Ureter (tissue), 1 donor: ENCODE results near the gene CTTNBP2. TPM values are rescaled to one million over a fixed set of nuclear protein-coding genes. Genes with fewer than 3 reads are reported as not detected.

Experiments used
- DNase-seq: peaks from one replicate; pipeline ENCODE4 v3.0.0-alpha.2; 2020; ENCODE audit warnings: low spot score
- total RNA-seq: library from RNA; stranded (reverse); gene quantifications from one replicate; pipeline ENCODE4 v1.2.4, GENCODE V29; 2023
- donor health status: DM: yes; HTN: yes; CAD: no.

CTTNBP2 gene
- total RNA-seq, 1 donor from 2014 or later: 16.6 TPM

DNA sequence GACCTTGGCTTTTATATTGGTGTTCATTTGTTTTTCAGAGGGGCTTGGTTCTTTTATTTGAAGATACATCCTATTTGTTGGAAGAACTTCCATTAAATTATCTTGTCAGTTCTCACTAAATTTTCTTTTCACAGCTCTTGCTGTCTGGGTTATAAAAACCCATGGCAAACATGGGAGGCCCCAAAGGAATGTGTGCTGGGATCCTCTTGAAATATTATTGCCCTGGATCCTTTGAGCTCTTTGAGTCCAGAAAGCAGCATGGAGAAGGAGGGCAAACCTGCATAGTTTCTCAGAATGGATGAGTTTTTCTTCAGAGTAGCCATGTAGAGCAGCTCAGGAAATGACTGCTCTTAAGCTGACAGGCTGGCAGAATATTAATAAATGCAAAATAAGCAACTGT is 187.4 kb downstream of the CTTNBP2 start:
- no peak for DNase-seq

DNA sequence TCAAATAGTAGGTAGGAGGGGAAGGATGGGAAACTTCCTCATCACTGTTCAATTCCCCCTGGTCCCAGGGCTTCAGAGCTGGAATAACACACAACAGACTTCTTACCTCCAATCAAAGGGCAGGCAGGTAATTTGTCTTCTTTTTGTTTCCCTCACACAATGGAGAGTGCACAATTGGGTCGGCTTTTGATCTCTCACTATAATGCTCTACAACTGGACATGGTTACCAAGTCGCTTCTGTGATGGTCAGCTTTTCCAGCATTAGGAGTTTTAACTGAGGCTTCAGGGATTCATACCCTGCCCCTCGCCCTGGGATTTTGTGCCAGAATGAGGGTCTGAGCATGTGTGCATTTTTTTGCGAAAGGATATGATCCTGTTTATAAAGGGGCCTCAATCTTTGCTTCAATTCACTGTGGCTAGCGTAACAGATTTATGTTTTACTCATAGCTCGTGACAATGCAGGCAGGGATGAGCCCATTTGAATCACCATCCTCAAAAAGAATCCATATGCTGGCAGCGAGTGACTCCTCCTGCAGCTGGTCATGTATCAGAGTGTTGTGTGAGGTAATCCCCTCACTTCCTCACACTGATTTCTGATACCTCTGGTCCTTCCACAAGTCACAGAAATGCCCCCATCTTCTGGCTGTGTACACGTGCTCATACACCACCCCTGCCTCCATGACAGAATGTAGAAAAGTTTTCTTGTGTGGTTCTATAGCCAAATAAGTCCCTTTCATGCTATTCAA is 189.6 kb downstream of the CTTNBP2 start:
- DNase-seq: no peak

DNA sequence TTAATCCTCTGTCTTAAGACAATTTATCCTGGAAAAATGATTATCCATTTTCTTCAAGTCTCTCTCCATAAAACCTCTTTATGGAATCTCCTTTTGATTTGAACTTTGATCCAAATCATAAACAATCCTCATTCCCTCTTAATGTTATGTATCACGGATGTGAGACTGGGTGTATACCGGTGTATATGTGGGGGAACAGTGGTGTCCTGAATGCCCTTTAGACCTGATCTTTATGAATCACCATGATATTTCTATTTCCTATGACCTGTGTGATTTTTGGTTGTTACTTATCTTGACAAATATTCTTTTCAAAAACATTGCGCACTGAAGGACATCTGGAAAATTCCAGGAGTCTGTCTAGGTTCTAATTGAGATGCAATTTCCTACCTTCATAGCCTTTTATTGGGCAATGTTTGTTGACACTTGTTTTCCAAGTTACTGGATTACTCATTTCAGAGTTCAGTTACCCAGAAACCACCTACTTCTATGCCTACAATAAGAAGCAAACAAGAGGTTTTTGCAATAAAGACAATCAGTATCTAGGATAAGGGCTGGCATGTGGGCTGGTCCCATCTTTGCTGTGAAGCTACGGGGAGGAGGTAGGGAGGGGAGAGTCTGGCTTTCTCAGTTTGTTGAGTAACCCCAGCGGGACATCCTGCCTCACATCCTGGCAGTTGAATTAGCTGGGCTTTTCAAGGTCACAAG is 190.4 kb downstream of the CTTNBP2 start:
- DNase-seq: no peak

DNA sequence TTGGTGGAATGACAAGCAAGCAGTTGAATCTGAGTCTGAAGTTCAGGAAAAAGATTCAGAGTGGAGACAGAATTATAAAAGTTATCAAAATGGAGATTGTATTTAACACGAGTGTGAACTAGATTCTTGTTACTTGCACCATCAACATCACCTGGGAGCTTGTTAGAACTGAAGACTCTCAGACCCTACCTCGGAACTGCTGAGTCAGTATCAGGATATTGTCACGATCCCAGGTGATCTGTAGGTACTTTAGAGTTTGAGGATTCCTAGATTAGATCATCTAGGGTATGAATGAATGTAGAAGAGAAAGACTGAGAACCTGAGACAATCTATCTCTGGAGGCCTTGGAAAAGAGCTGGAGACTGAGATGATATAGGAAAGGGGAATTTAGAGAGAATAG is 194.1 kb downstream of the CTTNBP2 start:
- DNase-seq: no peak

DNA sequence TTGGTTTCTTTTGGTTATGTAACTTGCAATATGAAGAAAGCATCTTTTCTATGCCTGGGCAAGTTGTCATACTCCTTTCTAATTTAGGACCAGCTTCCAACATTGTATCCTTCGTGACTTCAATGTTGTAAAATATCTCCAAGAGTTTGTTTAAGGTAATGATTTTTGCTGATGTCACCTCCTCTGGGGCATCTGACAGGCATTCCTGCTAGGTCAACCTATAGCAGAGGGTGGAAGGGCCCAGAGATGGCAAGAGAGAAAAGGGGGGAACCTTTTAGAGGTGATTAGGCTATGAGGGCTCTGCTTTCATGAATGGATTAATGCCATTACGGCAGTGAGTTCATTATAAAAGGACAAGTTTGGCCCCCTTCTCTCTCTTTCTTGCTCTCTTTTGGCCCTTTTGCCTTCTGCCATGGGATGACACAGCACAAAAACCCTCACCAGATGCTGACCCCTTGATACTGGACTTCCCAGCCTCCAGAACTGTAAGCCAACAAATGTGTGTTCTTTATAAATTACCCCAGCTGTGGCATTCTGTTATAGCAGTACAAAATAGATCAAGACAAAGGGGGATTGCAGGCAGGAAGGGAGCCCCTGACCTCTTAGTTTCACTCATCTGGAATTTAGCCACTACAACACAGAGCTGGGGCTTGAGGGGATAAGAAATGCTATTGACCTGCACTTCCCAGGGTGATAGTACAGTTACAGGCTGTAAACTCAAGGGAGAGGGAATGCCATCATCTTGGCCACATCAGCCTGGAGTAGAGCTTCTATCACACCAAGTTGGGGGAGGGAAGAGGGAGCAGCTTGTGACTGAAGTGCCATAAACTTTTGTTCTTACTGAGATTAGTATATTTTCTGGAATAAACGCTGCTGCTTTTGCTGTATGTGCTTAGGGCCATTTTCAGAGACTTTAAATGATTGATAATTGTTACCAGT is 197.5 kb downstream of the CTTNBP2 start:
- DNase-seq: no peak

DNA sequence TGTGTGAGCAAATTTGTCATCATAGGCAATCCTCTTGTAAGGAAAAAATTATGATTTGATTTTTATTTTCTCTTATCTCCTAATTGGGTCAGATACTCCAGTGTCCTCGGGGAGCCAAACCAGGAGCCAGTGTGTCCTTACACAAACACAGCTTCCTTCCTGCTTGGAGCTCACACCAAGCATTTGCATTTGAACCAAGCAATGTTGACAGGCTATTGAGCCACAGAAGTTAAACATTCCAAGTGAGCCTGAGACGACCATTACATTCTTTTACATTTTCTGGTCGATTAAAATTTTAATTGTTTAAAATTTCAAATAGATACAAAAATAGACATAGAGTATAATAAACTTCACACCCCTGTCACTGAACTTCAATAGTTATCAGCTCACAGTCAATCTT is 198.6 kb downstream of the CTTNBP2 start:
- no peak for DNase-seq

DNA sequence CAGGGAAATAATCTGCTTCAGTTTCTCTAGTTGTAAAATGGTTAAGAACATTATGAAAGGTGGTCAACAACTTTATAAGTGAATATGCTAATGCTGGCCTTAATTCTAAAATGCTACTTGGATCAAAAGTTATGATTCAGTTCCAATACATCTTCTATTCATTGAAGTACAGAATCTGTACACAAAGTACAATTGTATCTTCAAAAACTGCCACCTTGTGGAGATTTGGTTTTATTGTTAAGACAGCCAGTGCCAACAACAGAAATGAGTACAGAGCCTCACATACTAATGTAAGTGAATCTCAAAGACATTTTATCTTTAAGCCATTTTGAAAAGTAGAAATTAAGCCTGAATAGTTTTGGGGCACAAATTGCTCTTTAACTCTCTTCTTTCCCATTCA is 199.4 kb downstream of the CTTNBP2 start:
- no peak for DNase-seq

DNA sequence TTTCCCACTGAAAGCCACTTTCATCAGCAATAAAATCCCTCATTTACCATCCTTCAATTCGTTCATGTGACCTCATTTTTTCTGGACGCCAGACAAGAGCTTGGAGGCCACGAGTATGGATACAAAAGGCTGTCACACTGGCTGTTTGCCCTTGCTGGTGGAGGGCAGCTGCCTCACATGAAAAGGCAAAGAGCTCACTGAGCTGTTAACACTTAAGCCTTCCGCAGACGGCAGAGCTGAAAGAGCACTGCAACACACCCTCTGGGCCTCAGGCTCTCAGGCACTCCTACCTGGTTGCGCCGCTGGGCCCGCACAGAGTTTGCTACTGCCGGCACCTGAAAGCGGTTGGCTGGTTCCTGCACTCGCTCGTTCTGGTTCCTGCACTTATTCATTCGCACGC is 199.9 kb downstream of the CTTNBP2 start:
- no peak for DNase-seq

DNA sequence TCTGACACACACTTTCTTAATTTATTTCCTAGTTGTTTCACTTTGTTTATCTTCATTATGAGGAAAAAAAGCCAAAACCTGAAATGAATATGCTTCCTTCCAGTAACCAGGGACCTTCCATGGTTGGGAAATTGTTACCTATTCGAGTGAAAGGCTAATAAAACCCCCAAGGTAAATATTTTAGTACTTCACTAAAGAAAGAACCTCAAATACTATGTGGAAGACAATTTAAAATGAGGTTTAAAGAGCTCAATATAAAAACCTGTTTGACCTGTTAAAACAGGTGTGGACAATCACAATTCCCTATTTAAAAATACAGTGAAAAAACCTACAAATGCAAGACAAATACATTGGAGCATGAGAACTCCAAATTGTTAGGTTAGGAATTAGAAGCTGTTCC is 200.8 kb downstream of the CTTNBP2 start:
- DNase-seq: no peak

DNA sequence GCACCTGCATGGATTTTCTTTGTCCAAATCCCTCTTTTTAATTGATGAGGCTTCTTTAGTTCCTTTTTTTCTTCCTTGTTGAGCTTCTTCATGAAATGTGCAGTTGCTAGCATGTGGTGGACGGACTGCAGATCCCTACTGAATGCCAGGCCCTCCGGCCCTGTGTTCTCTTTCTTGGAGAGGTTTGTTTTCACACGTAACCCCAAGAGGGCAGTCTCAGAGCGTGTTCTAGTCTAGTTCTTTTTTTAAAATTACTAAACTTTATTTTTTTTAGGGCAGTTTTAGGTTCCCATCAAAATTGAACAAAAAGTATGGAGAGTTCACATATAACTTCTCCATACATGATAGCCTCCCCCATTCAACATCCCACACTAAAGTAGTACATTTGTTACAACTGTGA is 203.4 kb downstream of the CTTNBP2 start:
- no peak for DNase-seq

DNA sequence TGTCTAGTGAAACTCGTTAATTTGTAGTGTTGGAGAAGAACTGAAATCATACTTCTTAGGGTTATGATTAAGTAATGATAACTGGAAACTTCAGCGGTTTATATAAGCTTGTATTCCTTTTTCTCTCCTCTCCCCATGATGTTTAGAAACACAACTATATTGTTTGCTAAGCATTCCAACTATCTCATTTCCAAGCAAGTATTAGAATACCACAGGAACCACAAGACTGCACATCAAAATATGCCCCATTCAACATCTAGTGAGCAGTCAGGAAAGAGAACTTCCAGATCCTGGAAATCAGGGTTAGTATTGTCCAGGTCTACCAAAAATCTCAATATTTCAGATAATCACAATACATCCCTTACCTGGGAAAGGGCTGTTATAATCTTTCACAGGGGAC is 205.8 kb downstream of the CTTNBP2 start:
- DNase-seq: no peak

DNA sequence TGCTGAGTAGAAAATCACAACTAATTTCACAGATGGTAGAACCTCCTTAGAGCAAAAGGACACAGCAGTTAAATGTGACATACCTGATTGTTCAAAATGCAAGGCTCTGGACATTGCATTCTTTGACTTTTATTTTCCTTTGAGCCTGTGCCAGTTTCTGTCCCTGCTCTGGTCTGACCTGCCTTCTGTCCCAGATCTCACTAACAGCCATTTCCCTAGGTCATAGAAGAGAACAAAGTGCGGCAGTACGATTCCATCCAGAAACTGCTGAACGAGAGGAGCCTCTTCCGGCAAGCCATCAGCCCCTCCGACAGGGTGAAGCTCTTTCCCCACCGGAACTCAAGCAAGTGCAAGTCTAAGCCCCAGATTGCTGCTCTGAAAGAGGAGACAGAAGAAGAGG is 206.6 kb downstream of the CTTNBP2 start:
- no peak for DNase-seq

DNA sequence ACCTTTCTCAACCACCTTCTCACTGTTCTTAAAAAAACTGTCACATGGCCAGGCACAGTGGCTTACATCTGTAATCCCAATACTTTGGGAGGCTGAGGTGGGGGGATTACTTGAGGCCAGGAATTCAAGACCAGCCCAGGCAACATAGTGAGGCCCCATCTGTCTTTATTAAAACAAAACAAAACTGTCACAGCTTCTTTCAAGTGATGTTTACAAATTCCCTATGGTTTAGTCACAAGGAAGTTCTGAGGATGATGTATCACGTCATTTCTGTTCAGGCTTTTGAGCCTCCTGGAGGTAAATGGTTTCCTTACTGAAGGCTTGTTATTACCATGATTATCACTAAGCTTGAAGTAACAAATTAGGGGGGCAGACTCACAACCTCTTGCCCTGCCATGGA is 207.2 kb downstream of the CTTNBP2 start:
- no peak for DNase-seq

DNA sequence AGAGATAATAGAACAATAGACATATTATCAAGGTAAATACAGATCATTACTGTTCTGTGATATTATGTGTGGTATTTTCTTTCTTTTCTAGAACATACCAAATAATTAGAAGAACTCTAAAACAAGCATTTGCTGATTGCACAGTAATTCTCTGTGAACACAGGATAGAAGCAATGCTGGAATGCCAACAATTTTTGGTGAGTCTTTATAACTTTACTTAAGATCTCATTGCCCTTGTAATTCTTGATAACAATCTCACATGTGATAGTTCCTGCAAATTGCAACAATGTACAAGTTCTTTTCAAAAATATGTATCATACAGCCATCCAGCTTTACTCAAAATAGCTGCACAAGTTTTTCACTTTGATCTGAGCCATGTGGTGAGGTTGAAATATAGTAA is 207.9 kb downstream of the CTTNBP2 start:
- no peak for DNase-seq

DNA sequence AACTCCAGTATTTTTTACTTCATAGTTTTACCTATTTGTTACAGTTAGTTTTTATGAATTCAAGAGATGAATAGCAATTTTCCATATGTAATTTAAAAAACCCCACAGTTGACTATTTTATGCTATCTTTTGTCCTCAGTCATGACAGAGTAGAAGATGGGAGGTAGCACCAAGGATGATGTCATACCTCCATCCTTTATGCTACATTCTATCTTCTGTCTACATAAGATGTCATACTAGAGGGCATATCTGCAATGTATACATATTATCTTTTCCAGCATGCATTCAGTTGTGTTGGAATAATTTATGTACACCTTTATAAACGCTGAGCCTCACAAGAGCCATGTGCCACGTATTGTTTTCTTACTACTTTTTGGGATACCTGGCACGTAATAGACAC is 209.2 kb downstream of the CTTNBP2 start:
- no peak for DNase-seq

DNA sequence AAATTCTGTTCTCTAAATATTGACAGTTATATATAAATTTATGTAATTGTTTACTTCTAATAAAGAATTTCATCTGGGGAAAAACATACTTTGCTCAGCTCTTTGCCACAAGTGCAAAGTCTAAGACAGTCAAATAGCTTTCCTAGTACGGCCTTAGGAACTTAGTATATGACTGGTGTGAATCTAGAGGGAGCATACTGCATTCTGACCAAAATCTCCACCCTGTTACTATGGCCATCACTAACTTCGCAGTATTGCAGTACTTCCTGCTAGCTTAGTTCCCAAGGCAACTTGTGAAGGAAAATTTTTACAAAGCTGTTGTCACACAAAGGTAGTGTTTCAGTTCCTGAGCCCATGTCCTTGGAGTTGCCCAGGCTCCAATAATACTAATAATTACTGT is 211.9 kb downstream of the CTTNBP2 start:
- no peak for DNase-seq
